IMR-90 (cell line): Measurements from ENCODE around the gene SLC34A2. TPM values are rescaled to one million over a fixed set of nuclear protein-coding genes. Genes with fewer than 3 reads are reported as not detected.

ENCODE experiments used
- ATAC-seq: fragments of 200-7000 bp; cut with Tn5 transposase; 2 replicates; pipeline ENCODE4 v1.9.1; 2020; ENCODE audit warnings: low read depth, mild to moderate bottlenecking, moderate library complexity
- BruUV-seq: library from RNA; stranded (reverse); fragments of 400-500 nt; replicated peaks from 2 replicates; lab custom pipeline; 2021; lab: Mats Ljungman, UMichigan
- CTCF ChIA-PET: fragments of 300-600 bp; formaldehyde crosslinking; extraction: SDS; loops from one replicate; lab custom pipeline; 2021; ENCODE audit warnings: antibody characterized with exemption; lab: Yijun Ruan, JAX
- POLR2A ChIA-PET: fragments of 300-600 bp; sonication (Branson Sonifier 250); formaldehyde crosslinking; loops from one replicate; lab custom pipeline; 2022; ENCODE audit warnings: antibody characterized with exemption; ENCODE audit not compliant: unreplicated experiment; lab: Charles Lee
- DNase-seq: peaks from one replicate; pipeline ENCODE4 v3.0.0; 2013
- H2AFZ ChIP-seq: replicated peaks from 2 replicates; pipeline ENCODE3; 2013; ENCODE audit warnings: low read length, mild to moderate bottlenecking; ENCODE audit not compliant: poor library complexity
- H2AK5ac ChIP-seq: 2 replicates; pipeline ENCODE4 v1.6.1; 2013; ENCODE audit warnings: low read depth, low read length, inconsistent platforms
- H2AK9ac ChIP-seq: replicated peaks from 2 replicates; pipeline ENCODE3; 2013; ENCODE audit warnings: mild to moderate bottlenecking, low read depth, low read length, moderate library complexity; ENCODE audit not compliant: poor library complexity
- H2BK120ac ChIP-seq: 2 replicates; pipeline ENCODE4 v1.6.1; 2013; ENCODE audit warnings: low read depth, low read length, inconsistent platforms
- H2BK15ac ChIP-seq: 3 replicates; pipeline ENCODE4 v1.6.1; 2013; ENCODE audit warnings: low read depth, low read length, inconsistent platforms
- H2BK20ac ChIP-seq: 2 replicates; pipeline ENCODE4 v1.6.1; 2013; ENCODE audit warnings: low read depth, mild to moderate bottlenecking, inconsistent platforms, low read length, moderate library complexity
- H2BK5ac ChIP-seq: 2 replicates; pipeline ENCODE4 v1.6.1; 2013; ENCODE audit warnings: mild to moderate bottlenecking, low read depth, low read length, inconsistent platforms; ENCODE audit not compliant: poor library complexity, severe bottlenecking
- H3K14ac ChIP-seq: replicated peaks from 2 replicates; pipeline ENCODE4 v1.6.1; 2013; ENCODE audit warnings: low read depth, low read length, inconsistent platforms
- H3K18ac ChIP-seq: 2 replicates; pipeline ENCODE4 v1.6.1; 2013; ENCODE audit warnings: low read depth, low read length, control low read depth
- H3K23ac ChIP-seq: 2 replicates; pipeline ENCODE4 v1.6.1; 2013; ENCODE audit warnings: low read depth, low read length, inconsistent platforms
- H3K27ac ChIP-seq: 2 replicates; pipeline ENCODE4 v1.5.1; 2013; ENCODE audit warnings: mild to moderate bottlenecking, control low read depth, low read length; ENCODE audit not compliant: insufficient read depth
- H3K27me3 ChIP-seq: 2 replicates; pipeline ENCODE4 v1.6.1; 2013; ENCODE audit warnings: low read length; ENCODE audit not compliant: control insufficient read depth, insufficient read depth
- H3K36me3 ChIP-seq: 2 replicates; pipeline ENCODE4 v1.6.1; 2013; ENCODE audit warnings: low read length, mixed read lengths; ENCODE audit not compliant: control insufficient read depth, insufficient read depth
- H3K4ac ChIP-seq: 2 replicates; pipeline ENCODE4 v1.6.1; 2013; ENCODE audit warnings: low read depth, low read length, inconsistent platforms
- H3K4me1 ChIP-seq: 2 replicates; pipeline ENCODE4 v1.6.1; 2013; ENCODE audit warnings: low read length, mixed read lengths; ENCODE audit not compliant: control insufficient read depth, insufficient read depth
- H3K4me2 ChIP-seq: 2 replicates; pipeline ENCODE4 v1.6.1; 2013; ENCODE audit warnings: low read depth, mild to moderate bottlenecking, control low read depth, low read length, moderate library complexity
- H3K4me3 ChIP-seq: 2 replicates; pipeline ENCODE4 v1.5.1; 2013; ENCODE audit warnings: low read depth, mild to moderate bottlenecking, control low read depth, low read length, moderate library complexity; ENCODE audit not compliant: insufficient read depth
- H3K56ac ChIP-seq: 2 replicates; pipeline ENCODE4 v1.6.1; 2013; ENCODE audit warnings: low read length, inconsistent platforms; ENCODE audit not compliant: insufficient read depth; ENCODE audit errors: extremely low read depth
- H3K79me1 ChIP-seq, 2 experiments: 2 replicates each; pipeline ENCODE4 v1.6.1; 2013; ENCODE audit warnings: low read length in 2 of 2, inconsistent platforms in 1 of 2, low read depth in 1 of 2
- H3K9ac ChIP-seq: 2 replicates; pipeline ENCODE4 v1.6.1; 2013; ENCODE audit warnings: low read depth, low read length, control low read depth
- H3K9me1 ChIP-seq: 2 replicates; pipeline ENCODE4 v1.6.1; 2013; ENCODE audit warnings: low read length, inconsistent platforms; ENCODE audit not compliant: insufficient read depth
- H3K9me3 ChIP-seq: 2 replicates; pipeline ENCODE4 v1.6.1; 2013; ENCODE audit warnings: low read length; ENCODE audit not compliant: control insufficient read depth, insufficient read depth
- H4K20me1 ChIP-seq: 2 replicates; pipeline ENCODE4 v1.6.1; 2013; ENCODE audit warnings: low read length, inconsistent platforms; ENCODE audit not compliant: insufficient read depth
- H4K5ac ChIP-seq: 2 replicates; pipeline ENCODE4 v1.6.1; 2013; ENCODE audit warnings: mild to moderate bottlenecking, low read depth, low read length, control low read depth
- H4K8ac ChIP-seq, 2 experiments: 2 replicates each; pipeline ENCODE4 v1.6.1; 2013; ENCODE audit warnings: low read depth in 2 of 2, low read length in 2 of 2, control low read depth in 1 of 2, inconsistent platforms in 1 of 2
- H4K91ac ChIP-seq: 2 replicates; pipeline ENCODE4 v1.6.1; 2013; ENCODE audit warnings: low read depth, low read length, inconsistent platforms; ENCODE audit not compliant: insufficient read depth
- POLR2A ChIP-seq: IDR thresholded peaks from 2 replicates; pipeline ENCODE4 v1.6.1; 2012; ENCODE audit warnings: mild to moderate bottlenecking, low read depth, low read length
- WGBS, 2 experiments: methylation state at CpG; one replicate each; pipeline versions ENCODE4 v1.1.5 to v1.1.7; 2013; ENCODE audit warnings: missing lambda C conversion rate in 2 of 2; ENCODE audit not compliant: insufficient read length in 1 of 2; ENCODE audit errors: extremely low coverage in 2 of 2; 5-methylcytosine and 5-hydroxymethylcytosine counted together
- dilution Hi-C: fragments of 300-500 bp; cut with HindIII; formaldehyde crosslinking; loops from one replicate; pipeline ENCODE4 v1.14.3; 2018; ENCODE audit warnings: low sequenced_read_pairs; ENCODE audit not compliant: unreplicated experiment
- in situ Hi-C: fragments of 300-500 bp; cut with MboI; formaldehyde crosslinking; loops from 3 replicates; pipeline ENCODE4 v1.14.3; 2019; ENCODE audit warnings: low sequenced_read_pairs, inconsistent platforms, mixed read lengths
- intact Hi-C: fragments of 100-400 bp; cut with micrococcal nuclease; formaldehyde crosslinking; loops from 2 replicates; pipeline ENCODE4 v1.10.0; 2022
- polyA plus RNA-seq, 3 experiments: library from polyadenylated mRNA; depleted of rRNA; stranded (reverse); fragments of >200 nt; gene quantifications; 2 replicates each; pipeline ENCODE4 v1.2.3, GENCODE V29; 2012; ENCODE audit warnings: low replicate concordance in 1 of 3
- total RNA-seq: library from RNA; depleted of rRNA; stranded (reverse); fragments of >200 nt; gene quantifications from 2 replicates; pipeline ENCODE4 v1.2.3, GENCODE V29; 2012

SLC34A2 gene
- total and polyA plus RNA-seq, 2 of the 4 experiments (the other 2 are of a cell fraction): not detected

GRCh38 chr4:25674386-25674785, 18.7 kb downstream of the SLC34A2 start:
- H4K20me1 ChIP-seq: no peaks in the 10 kb centered on the region
- no peak overlapping the region for H4K5ac ChIP-seq
- intact Hi-C loops (no loop called here), dilution Hi-C loops (no loop called here), in situ Hi-C loops (no loop called here)
- H2BK20ac ChIP-seq: no peak overlapping the region
- no peak for DNase-seq
- CTCF ChIA-PET: no interaction called here
- no peak overlapping the region for H2BK5ac ChIP-seq
- no peak for ATAC-seq
- H2BK15ac ChIP-seq: no peak overlapping the region
- H4K91ac ChIP-seq: no peak overlapping the region
- H2AFZ ChIP-seq: no peak overlapping the region
- no peak overlapping the region for H4K8ac ChIP-seq
- no peak for TF ChIP-seq POLR2A
- WGBS, 2 experiments: no CpG with 5 or more reads among the region's 10 CpGs
- no peaks in the 10 kb centered on the region for H3K36me3 ChIP-seq
- no peak overlapping the region for H3K23ac ChIP-seq
- no peak overlapping the region for H3K56ac ChIP-seq
- H2AK9ac ChIP-seq: no peak overlapping the region
- H2BK120ac ChIP-seq: no peak overlapping the region
- H3K4ac ChIP-seq: no peak overlapping the region
- H3K27ac ChIP-seq: no peak overlapping the region
- no TSS peak for BruUV-seq
- no peak overlapping the region for H3K9ac ChIP-seq
- H3K9me3 ChIP-seq: no peaks in the 10 kb centered on the region
- no peaks in the 10 kb centered on the region for H3K79me1 ChIP-seq
- H3K18ac ChIP-seq: no peak overlapping the region
- no peak overlapping the region for H2AK5ac ChIP-seq
- POLR2A ChIA-PET: no interaction called here
- H3K4me1 ChIP-seq: no peaks in the 10 kb centered on the region
- no peaks in the 10 kb centered on the region for H3K9me1 ChIP-seq
- no peak overlapping the region for H3K14ac ChIP-seq
- no peak overlapping the region for H3K4me2 ChIP-seq
- H3K27me3 ChIP-seq: peaks cover 7% of the 10 kb centered on the region
- no peak overlapping the region for H3K4me3 ChIP-seq
